IPS-20b (cell line): Measurements from ENCODE around the gene SLC49A3.
A peak's percentile ranks its signal among the peaks of the same experiment; 100 is the strongest.
"Not testable (repeated sequence)": the region's sequence is repeated elsewhere in the genome, so short reads cannot be mapped to it uniquely, and the experiment has no call there.

ENCODE experiments used
- H3K27ac ChIP-seq: one replicate; pipeline ENCODE4 v1.5.1; 2013; ENCODE audit warnings: low read length
- H3K27me3 ChIP-seq: 2 replicates; pipeline ENCODE4 v1.6.1; 2013; ENCODE audit warnings: mild to moderate bottlenecking, low read length, inconsistent platforms; ENCODE audit not compliant: insufficient read depth
- H3K36me3 ChIP-seq: 2 replicates; pipeline ENCODE4 v1.6.1; 2013; ENCODE audit warnings: low read depth, mild to moderate bottlenecking, inconsistent platforms, low read length, moderate library complexity; ENCODE audit not compliant: insufficient read depth
- H3K4me1 ChIP-seq: 2 replicates; pipeline ENCODE4 v1.6.1; 2013; ENCODE audit warnings: mild to moderate bottlenecking, control low read depth, inconsistent platforms, low read length, moderate library complexity; ENCODE audit not compliant: insufficient read depth
- H3K4me3 ChIP-seq: 2 replicates; pipeline ENCODE4 v1.5.1; 2013; ENCODE audit warnings: mild to moderate bottlenecking, low read length, inconsistent platforms
- H3K9ac ChIP-seq: 2 replicates; pipeline ENCODE4 v1.6.1; 2013; ENCODE audit warnings: low read depth, mild to moderate bottlenecking, inconsistent platforms, low read length, moderate library complexity
- H3K9me3 ChIP-seq: 2 replicates; pipeline ENCODE4 v1.6.1; 2013; ENCODE audit warnings: mild to moderate bottlenecking, low read depth, low read length, inconsistent platforms; ENCODE audit not compliant: insufficient read depth

SLC49A3 gene

DNA sequence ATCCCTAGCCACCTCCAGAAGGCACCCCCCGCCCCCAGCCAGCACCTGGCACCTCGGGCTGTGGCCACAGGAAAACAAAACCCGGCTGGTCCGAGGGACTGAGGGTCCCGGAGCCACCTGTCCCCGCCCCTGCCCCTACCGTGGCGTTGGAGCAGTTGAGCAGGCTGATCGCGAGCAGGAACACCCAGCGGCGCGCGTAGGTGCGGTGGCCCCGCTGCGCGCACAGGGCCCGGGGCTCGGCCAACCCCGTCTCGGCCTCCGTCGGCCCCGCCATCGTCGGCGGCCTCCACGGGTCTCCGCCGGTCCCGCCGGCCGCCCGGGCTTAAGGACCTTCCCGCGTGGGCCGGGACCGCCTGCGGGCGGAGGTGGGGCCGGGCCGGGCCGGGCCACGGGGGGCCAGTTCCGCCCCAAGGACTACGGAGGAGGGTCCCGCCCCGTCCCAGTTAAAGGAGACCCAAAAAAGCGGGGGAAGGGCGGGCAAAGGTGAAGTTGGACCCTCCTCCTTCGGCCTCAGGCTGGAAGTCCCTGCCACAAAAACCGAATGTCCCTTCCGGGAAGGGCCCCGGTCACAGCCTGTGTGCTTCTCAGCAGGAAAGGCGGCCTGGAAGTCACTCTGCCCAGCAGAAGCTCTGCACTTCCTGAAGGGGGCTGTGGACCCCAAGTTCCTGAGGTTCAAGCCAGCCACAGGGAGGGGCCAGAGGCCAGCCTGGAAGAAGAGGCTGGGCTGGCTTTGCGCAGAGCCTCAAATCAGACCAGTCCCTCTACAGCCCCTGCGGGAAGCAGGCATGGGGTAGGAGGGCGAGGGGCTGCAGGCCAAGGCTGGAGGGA is at the start of gene SLC49A3:
TSS of gene SLC49A3 (minus strand) at position 298 of the 828 bp plus-strand sequence. CDS start at position 274, 24 bp downstream.
- Histone ChIP-seq H3K27me3 (peaks cover 19% of the 10 kb centered on the region; the same call in 1 of the 2 replicates), H3K4me3 (peak within 1 kb of the TSS; percentile 60), H3K4me1 (peaks cover 5% of the 10 kb centered on the region), H3K36me3 (no peaks in the 10 kb centered on the region), H3K27ac (no peak within 1 kb of the TSS), H3K9ac (peak within 1 kb of the TSS; percentile 55; the same call in 1 of the 2 replicates), H3K9me3 (no peaks in the 10 kb centered on the region)

DNA sequence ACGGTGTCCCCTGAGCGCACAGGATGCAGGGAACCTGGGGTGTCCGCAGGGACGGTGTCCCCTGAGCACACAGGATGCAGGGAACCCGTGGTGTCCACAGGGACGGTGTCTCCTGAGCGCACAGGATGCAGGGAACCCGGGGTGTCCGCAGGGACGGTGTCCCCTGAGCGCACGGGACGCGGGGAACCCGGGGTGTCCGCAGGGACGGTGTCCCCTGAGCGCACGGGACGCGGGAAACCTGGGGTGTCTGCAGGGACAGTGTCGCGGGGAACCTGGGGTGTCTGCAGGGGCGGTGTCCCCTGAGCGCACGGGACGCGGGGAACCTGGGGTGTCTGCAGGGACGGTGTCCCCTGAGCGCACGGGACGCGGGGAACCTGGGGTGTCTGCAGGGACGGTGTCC is 47.6 kb upstream of the SLC49A3 start:
- not testable (repeated sequence) for H3K4me3 ChIP-seq, H3K9ac ChIP-seq, H3K27ac ChIP-seq, H3K9me3 ChIP-seq, H3K27me3 ChIP-seq, H3K4me1 ChIP-seq
- H3K36me3 ChIP-seq: peaks cover 74% of the 10 kb centered on the region

DNA sequence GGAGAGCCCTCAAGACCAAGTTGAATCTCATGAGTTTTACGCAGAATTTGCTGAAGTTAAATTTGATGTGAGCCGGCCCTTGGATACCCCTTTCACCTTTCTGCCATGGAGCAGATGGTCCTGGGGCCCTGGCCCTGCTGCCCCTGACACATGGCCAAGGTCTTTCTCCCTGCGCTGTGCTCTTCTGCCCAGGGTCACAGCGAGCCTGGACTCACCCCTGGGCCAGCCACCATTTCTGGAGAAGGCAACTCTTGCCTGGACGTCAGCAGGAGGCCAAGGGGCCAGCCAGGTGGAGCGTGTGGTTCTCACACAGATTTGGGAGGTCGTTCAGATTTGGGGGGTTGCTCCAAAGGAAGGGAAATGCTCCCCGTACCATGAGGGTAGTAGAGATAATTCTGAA is 46.6 kb upstream of the SLC49A3 start:
- Histone ChIP-seq H3K27ac (no peak overlapping the region), H3K4me1 (no peaks in the 10 kb centered on the region), H3K36me3 (peaks cover 72% of the 10 kb centered on the region), H3K4me3 (no peak overlapping the region), H3K27me3 (no peaks in the 10 kb centered on the region), H3K9ac (no peak overlapping the region), H3K9me3 (no peaks in the 10 kb centered on the region)

DNA sequence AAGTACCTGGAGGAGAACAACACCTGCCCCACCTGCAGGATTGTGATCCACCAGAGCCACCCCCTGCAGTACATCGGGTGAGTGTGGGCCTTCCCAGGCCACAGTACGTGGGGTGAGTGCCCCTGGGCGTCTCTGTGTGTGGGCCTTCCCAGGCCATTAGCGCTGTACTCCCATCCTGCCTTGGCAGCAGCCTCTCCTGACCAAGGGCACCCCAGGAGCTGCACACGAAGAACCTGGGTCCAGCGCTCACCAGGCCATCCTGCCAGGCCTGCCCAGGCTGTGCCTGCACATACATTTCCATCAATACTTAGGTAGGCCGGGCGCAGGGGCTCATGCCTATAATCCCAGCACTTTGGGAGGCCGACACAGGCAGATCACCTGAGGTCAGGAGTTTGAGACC is 46.0 kb upstream of the SLC49A3 start:
- H3K27me3 ChIP-seq: no peaks in the 10 kb centered on the region
- peaks cover 69% of the 10 kb centered on the region for H3K36me3 ChIP-seq
- H3K4me3 ChIP-seq: no peak overlapping the region

DNA sequence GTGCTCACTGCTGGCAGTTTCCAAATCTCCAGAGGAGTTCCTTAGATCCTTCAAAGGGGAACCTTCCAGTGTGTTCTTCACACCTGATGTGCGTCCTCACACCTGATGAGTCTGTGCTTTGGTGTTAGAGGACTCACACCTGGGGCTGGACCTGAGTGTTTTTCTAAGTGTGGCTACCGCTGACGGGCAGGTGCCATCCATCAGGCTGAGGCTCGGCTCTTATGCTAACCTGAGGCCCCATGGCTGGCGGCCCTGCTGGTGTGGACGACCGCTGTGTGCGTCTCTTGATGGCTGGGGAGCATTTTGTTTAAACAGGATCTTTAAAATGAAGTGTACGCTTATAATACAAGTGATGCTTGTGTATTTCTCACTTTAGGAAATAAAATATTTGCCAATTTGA is 45.1 kb upstream of the SLC49A3 start:
- no peak overlapping the region for H3K4me3 ChIP-seq
- H3K9ac ChIP-seq: no peak overlapping the region
- H3K27ac ChIP-seq: no peak overlapping the region
- no peaks in the 10 kb centered on the region for H3K27me3 ChIP-seq
- H3K4me1 ChIP-seq: no peaks in the 10 kb centered on the region
- H3K9me3 ChIP-seq: no peaks in the 10 kb centered on the region
- peaks cover 60% of the 10 kb centered on the region for H3K36me3 ChIP-seq

More for the DNA sequence above, 46.0 kb upstream of the SLC49A3 start:
- no peak overlapping the region for H3K27ac ChIP-seq
- no peaks in the 10 kb centered on the region for H3K9me3 ChIP-seq
- H3K4me1 ChIP-seq: no peaks in the 10 kb centered on the region
- H3K9ac ChIP-seq: no peak overlapping the region

DNA sequence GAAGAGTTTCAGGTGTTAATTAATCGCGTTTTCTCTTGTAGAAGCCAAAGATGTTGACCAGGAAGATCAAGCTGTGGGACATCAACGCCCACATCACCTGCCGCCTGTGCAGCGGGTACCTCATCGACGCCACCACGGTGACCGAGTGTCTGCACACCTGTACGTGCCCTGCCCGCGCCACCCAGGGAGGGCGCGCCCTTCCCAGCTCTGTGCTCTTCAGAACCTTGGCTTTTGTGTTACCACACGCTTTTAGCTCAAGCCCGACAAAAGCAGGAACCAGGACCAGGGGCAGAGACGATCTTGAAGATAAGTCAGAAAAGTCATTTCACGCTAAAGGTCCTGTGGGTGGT is 44.7 kb upstream of the SLC49A3 start:
- no peak overlapping the region for H3K27ac ChIP-seq
- H3K36me3 ChIP-seq: peaks cover 55% of the 10 kb centered on the region
- no peaks in the 10 kb centered on the region for H3K9me3 ChIP-seq
- no peaks in the 10 kb centered on the region for H3K27me3 ChIP-seq
- H3K4me1 ChIP-seq: no peaks in the 10 kb centered on the region
- H3K9ac ChIP-seq: no peak overlapping the region
- H3K4me3 ChIP-seq: no peak overlapping the region

DNA sequence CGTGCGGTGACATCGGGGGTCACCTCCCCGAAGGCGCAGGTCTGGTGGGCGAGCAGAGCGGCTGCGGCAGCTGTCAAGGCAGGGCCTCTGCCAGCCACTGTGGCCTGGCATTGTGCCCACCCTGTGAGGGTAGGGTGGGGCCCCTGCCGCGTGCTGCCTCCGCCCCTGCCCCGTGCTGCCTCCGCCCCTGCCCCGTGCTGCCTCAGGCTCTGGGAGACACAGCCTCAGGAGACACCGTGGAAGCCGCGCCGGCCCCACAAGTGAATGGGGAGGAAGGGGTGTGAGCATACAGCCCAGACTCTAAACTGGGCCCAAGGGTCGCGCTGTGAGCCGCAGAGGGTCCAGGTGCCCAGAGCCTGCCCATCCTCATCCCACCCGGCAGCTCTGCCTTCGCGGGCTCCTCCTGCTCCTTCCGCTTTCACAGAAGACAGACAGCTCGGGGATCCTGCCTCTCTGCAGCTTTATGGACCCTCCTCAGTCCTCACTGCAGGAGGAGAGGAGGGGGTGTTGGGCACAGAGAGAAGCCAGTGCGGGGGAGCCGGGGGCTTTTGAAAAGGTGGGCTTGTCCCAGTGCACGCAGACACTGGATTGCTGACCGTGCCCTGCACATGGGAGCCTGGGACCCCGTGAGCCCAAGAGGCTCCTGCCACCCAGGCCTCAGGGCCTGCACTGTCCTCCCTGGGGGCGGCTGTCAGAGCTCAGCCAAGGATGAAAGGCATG is 44.1 kb upstream of the SLC49A3 start:
- Histone ChIP-seq H3K27ac (no peak overlapping the region), H3K36me3 (peaks cover 54% of the 10 kb centered on the region), H3K27me3 (no peaks in the 10 kb centered on the region), H3K4me1 (no peaks in the 10 kb centered on the region), H3K4me3 (no peak overlapping the region), H3K9me3 (no peaks in the 10 kb centered on the region), H3K9ac (no peak overlapping the region)

DNA sequence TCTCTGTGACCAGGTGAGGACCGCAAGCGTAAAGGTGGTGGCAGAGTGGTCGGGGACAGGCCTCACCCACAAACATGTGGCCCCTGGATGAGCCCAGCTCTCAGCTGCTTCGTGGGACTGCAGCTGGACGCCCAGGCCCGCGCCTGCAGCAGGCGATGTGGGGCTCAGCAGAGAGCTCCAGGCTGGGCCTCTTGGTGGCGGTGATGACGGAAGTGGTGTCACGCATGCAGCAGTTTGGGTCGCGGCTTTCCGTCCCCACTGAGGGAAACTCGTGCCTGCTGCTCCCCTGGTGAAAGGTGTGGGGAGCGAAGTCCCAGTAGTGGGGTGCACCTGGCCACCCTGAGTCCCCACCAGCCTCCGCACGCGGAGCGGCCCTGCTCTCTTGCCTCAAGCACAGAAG is 43.5 kb upstream of the SLC49A3 start:
- no peaks in the 10 kb centered on the region for H3K27me3 ChIP-seq
- no peak overlapping the region for H3K9ac ChIP-seq
- H3K4me1 ChIP-seq: no peaks in the 10 kb centered on the region
- H3K9me3 ChIP-seq: no peaks in the 10 kb centered on the region
- no peak overlapping the region for H3K4me3 ChIP-seq
- no peak overlapping the region for H3K27ac ChIP-seq
- H3K36me3 ChIP-seq: peaks cover 48% of the 10 kb centered on the region

DNA sequence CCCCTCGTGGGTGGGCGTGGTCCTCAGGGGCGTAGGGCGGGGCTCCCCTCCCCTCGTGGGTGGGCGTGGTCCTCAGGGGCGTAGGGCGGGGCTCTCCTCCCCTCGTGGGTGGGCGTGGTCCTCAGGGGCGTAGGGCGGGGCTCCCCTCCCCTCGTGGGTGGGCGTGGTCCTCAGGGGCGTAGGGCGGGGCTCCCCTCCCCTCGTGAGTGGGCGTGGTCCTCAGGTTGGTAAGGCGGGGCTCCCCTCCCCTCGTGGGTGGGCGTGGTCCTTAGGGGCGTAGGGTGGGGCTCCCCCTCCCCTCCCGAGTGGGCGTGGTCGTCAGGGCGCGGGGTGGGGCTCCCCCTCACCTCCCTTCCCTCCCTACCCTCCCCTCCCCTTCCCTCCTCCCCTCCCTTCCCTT is 43.0 kb upstream of the SLC49A3 start:
- not testable (repeated sequence) for H3K27ac ChIP-seq, H3K4me3 ChIP-seq, H3K4me1 ChIP-seq, H3K9ac ChIP-seq, H3K9me3 ChIP-seq, H3K27me3 ChIP-seq
- H3K36me3 ChIP-seq: peaks cover 43% of the 10 kb centered on the region

DNA sequence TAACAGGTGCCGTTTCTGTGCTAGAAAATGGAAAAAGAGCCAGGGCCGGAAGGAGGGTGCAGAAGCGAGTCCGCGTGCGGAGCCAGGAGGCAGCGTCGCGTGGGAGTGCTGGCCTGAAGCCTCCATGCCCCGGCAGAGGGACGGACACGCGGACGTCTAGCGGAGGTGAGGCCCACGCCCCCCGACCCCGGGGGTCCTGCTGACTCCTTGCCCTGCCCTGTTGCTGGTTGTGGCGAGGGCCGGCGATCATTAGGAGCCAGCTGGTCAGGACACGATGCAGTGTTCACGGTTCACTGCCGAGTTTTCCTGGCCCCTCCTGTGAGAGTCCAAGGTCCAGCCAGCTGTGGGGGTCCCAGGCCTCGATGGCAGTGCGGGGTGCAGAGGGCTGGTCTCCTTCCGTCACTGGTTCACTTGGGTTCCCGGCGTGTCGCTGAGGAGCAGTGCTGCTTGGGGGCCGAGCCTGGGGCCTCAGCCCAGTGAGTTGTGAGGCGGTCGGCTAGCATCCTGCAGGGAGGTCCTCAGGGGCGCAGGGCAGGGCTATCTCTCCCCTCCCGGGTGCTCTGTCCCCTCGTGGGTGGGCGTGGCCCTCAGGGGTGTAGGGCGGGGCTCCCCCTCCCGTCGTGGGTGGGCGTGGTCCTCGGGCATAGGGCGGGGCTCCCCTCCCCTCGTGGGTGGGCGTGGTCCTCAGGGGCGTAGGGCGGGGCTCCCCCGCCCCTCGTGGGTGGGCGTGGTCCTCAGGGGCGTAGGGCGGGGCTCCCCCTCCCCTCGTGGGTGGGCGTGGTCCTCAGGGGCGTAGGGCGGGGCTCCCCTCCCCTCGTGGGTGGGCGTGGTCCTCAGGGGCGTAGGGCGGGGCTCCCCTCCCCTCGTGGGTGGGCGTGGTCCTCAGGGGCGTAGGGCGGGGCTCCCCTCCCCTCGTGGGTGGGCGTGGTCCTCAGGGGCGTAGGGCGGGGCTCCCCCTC is 42.3 kb upstream of the SLC49A3 start:
- not testable (repeated sequence) for H3K27ac ChIP-seq, H3K9ac ChIP-seq, H3K27me3 ChIP-seq, H3K4me3 ChIP-seq, H3K9me3 ChIP-seq, H3K4me1 ChIP-seq
- peaks cover 43% of the 10 kb centered on the region for H3K36me3 ChIP-seq

DNA sequence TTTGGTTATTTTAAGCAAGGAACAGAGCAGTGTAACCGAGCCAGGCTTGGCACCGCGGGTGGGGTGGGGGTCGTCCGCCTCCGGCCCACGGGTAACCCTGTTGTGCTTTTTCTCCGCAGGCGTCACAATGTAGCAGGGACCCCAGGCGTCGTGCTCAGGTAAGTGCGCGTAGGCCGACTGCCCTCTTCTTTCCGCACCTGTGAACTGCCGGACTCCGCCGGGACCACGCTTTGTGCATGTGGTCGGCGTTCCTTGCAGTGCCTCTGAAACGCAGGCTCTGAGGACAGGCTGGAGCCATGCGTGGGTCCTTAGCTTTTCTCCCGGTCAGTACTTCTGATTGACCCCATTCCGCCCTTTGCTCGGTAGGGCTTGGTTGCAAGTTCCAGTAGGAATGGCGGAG is 41.6 kb upstream of the SLC49A3 start:
- H3K27ac ChIP-seq: no peak overlapping the region
- H3K9me3 ChIP-seq: no peaks in the 10 kb centered on the region
- peaks cover 40% of the 10 kb centered on the region for H3K36me3 ChIP-seq
- H3K27me3 ChIP-seq: no peaks in the 10 kb centered on the region
- no peak overlapping the region for H3K9ac ChIP-seq
- H3K4me3 ChIP-seq: no peak overlapping the region
- H3K4me1 ChIP-seq: no peaks in the 10 kb centered on the region
